ENCODE results near the gene TADA3.

The TADA3 gene

GRCh38 chr3:9787714-9788113 is 4.6 kb downstream of the TADA3 start:
- Histone ChIP-seq H3K27ac (ENCODE audit: low read depth, low read length) (no peak overlapping the region), H3K36me3 (ENCODE audit: control insufficient read depth, low read length) (peaks cover 61% of the 10 kb centered on the region), H3K79me2 (ENCODE audit: control insufficient read depth, low read length) (peaks cover 21% of the 10 kb centered on the region), H3K9me2 (replicated peaks; ENCODE audit: control insufficient read depth, low read length) (no peaks in the 10 kb centered on the region), H3K4me2 (ENCODE audit: low read length) (no peak overlapping the region), H4K20me1 (ENCODE audit: control insufficient read depth, insufficient read depth, low read depth, low read length) (no peaks in the 10 kb centered on the region), H3K4me3 (ENCODE audit: low read length) (no peak overlapping the region), H3K4me1 (ENCODE audit: control insufficient read depth, low read length) (peaks cover 16% of the 10 kb centered on the region), H3F3A (ENCODE audit: control insufficient read depth, insufficient read depth) (peaks cover 11% of the 10 kb centered on the region), H3K9me3 (ENCODE audit: control insufficient read depth, insufficient read depth, low read length) (no peaks in the 10 kb centered on the region), H3K27me3 (ENCODE audit: control insufficient read depth, low read length) (no peaks in the 10 kb centered on the region)
- no peak for TF ChIP-seq EZH2phosphoT487 (IDR thresholded peaks at IDR 0.05; ENCODE audit: borderline replicate concordance, low read length)
- TF ChIP-seq CTCF (IDR thresholded peaks at IDR 0.05; ENCODE audit: low read depth, low read length, poor library complexity, severe bottlenecking) = no peak

GRCh38 chr3:9786825-9787669 is 5.2 kb downstream of the TADA3 start:
- Histone ChIP-seq H3K9me2 (replicated peaks; ENCODE audit: control insufficient read depth, low read length) (no peaks in the 10 kb centered on the region), H3K36me3 (ENCODE audit: control insufficient read depth, low read length) (peaks cover 67% of the 10 kb centered on the region), H3K79me2 (ENCODE audit: control insufficient read depth, low read length) (peaks cover 19% of the 10 kb centered on the region), H3K9me3 (ENCODE audit: control insufficient read depth, insufficient read depth, low read length) (no peaks in the 10 kb centered on the region), H3K4me3 (ENCODE audit: low read length) (no peak overlapping the region), H4K20me1 (ENCODE audit: control insufficient read depth, insufficient read depth, low read depth, low read length) (no peaks in the 10 kb centered on the region), H3K4me1 (ENCODE audit: control insufficient read depth, low read length) (peaks cover 23% of the 10 kb centered on the region), H3K27me3 (ENCODE audit: control insufficient read depth, low read length) (no peaks in the 10 kb centered on the region), H3K4me2 (ENCODE audit: low read length) (no peak overlapping the region), H3K27ac (ENCODE audit: low read depth, low read length) (no peak overlapping the region), H3F3A (ENCODE audit: control insufficient read depth, insufficient read depth) (peaks cover 16% of the 10 kb centered on the region)
- TF ChIP-seq CTCF (IDR thresholded peaks at IDR 0.05; ENCODE audit: low read depth, low read length, poor library complexity, severe bottlenecking) (peak; percentile 89), EZH2phosphoT487 (IDR thresholded peaks at IDR 0.05; ENCODE audit: borderline replicate concordance, low read length) (no peak)

- peaks cover 12% of the 10 kb centered on the region for H3K79me2 ChIP-seq (ENCODE audit: control insufficient read depth, low read length)
- H3F3A ChIP-seq (ENCODE audit: control insufficient read depth, insufficient read depth) = peaks cover 18% of the 10 kb centered on the region
- H3K4me3 ChIP-seq (ENCODE audit: low read length) = no peak overlapping the region
- H4K20me1 ChIP-seq (ENCODE audit: control insufficient read depth, insufficient read depth, low read depth, low read length) = no peaks in the 10 kb centered on the region
- H3K36me3 ChIP-seq (ENCODE audit: control insufficient read depth, low read length) = peaks cover 68% of the 10 kb centered on the region
- no peaks in the 10 kb centered on the region for H3K27me3 ChIP-seq (ENCODE audit: control insufficient read depth, low read length)
- no peak overlapping the region for H3K27ac ChIP-seq (ENCODE audit: low read depth, low read length)
- peaks cover 24% of the 10 kb centered on the region for H3K4me1 ChIP-seq (ENCODE audit: control insufficient read depth, low read length)
- no peak for TF ChIP-seq CTCF (IDR thresholded peaks at IDR 0.05; ENCODE audit: low read depth, low read length, poor library complexity, severe bottlenecking)
- no peak for TF ChIP-seq EZH2phosphoT487 (IDR thresholded peaks at IDR 0.05; ENCODE audit: borderline replicate concordance, low read length)
- H3K4me2 ChIP-seq (ENCODE audit: low read length) = no peak overlapping the region
- H3K9me2 ChIP-seq (replicated peaks; ENCODE audit: control insufficient read depth, low read length) = no peaks in the 10 kb centered on the region
- no peaks in the 10 kb centered on the region for H3K9me3 ChIP-seq (ENCODE audit: control insufficient read depth, insufficient read depth, low read length)
These were observed 6.0 kb downstream of the TADA3 start for GRCh38 chr3:9786209-9786739.

Data from DOHH2 (cell line).